Esophagus squamous epithelium (tissue), 4 donors: ENCODE measurements around the gene MRPS9.

Experiments used
- POLR2A ChIP-seq, 4 donors: fragments of 450-650 bp; IDR thresholded peaks; one replicate each; pipeline ENCODE4 v1.6.1; 2017; ENCODE audit warnings: antibody characterized with exemption in 4 of 4, mild to moderate bottlenecking in 4 of 4, moderate library complexity in 3 of 4
- TF ChIP-seq, protein P1 (sequence below), 6 experiments: fragments of 450-650 bp in 4 of 6; fragments of 200-600 bp in 2 of 6; sonication (generic) in 2 of 6; IDR thresholded peaks; one replicate each; pipeline ENCODE4 v1.5.1; 2016 to 2019; ENCODE audit warnings: antibody characterized with exemption in 6 of 6, mild to moderate bottlenecking in 4 of 6, moderate library complexity in 4 of 6

- TF ChIP-seq, protein P1, sequence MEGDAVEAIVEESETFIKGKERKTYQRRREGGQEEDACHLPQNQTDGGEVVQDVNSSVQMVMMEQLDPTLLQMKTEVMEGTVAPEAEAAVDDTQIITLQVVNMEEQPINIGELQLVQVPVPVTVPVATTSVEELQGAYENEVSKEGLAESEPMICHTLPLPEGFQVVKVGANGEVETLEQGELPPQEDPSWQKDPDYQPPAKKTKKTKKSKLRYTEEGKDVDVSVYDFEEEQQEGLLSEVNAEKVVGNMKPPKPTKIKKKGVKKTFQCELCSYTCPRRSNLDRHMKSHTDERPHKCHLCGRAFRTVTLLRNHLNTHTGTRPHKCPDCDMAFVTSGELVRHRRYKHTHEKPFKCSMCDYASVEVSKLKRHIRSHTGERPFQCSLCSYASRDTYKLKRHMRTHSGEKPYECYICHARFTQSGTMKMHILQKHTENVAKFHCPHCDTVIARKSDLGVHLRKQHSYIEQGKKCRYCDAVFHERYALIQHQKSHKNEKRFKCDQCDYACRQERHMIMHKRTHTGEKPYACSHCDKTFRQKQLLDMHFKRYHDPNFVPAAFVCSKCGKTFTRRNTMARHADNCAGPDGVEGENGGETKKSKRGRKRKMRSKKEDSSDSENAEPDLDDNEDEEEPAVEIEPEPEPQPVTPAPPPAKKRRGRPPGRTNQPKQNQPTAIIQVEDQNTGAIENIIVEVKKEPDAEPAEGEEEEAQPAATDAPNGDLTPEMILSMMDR (IDR thresholded peaks at IDR 0.05), result no peak
- TF ChIP-seq POLR2A (IDR thresholded peaks at IDR 0.05), result no peak
These were observed 73.7 kb downstream of the MRPS9 start for GRCh38 chr2:105111365-105112150.
